ENCODE measurements around the gene DRC7. TPM values are rescaled to one million over a fixed set of nuclear protein-coding genes. Genes with fewer than 3 reads are reported as not detected.

The DRC7 gene
- polyA plus RNA-seq, 1 donor (not counting 4 experiments of a cell fraction or from before 2014, with no cell fraction given), result not detected

GRCh38 chr16:57755726-57756423 lies 61.3 kb downstream of the DRC7 start:
- FAIRE-seq, result no peak
- no peaks in the 10 kb centered on the region for H3K79me2 ChIP-seq (ENCODE audit: control insufficient read depth, insufficient read depth, low read length)
- H4K20me1 ChIP-seq (ENCODE audit: control insufficient read depth, extremely low read depth, insufficient read depth, low read length), result peaks cover 3% of the 10 kb centered on the region
- TF ChIP-seq EZH2 (IDR thresholded peaks at IDR 0.05; ENCODE audit: low read length), result no peak
- H3K9ac ChIP-seq (ENCODE audit: control insufficient read depth, extremely low read depth, insufficient read depth, low read length), result no peak overlapping the region
- DNase-seq (ENCODE audit: low read depth, low spot score), result no peak
- H3K9me1 ChIP-seq (ENCODE audit: control insufficient read depth, extremely low read depth, insufficient read depth, low read length), result no peaks in the 10 kb centered on the region
- dilution Hi-C loops (cut with MboI; ENCODE audit: extremely low pct_ligation_motif_present, low sequenced_read_pairs), result no loop called here
- H3K27ac ChIP-seq (ENCODE audit: control insufficient read depth, insufficient read depth, low read length), result no peak overlapping the region
- peaks cover 11% of the 10 kb centered on the region for H3K4me1 ChIP-seq (ENCODE audit: control insufficient read depth, extremely low read depth, insufficient read depth, low read length)
- no peak overlapping the region for H3K4me3 ChIP-seq (ENCODE audit: control insufficient read depth in 2 of 3, extremely low read depth in 1 of 3, insufficient read depth in 2 of 3, low read depth in 1 of 3, low read length in 3 of 3)
- H3K4me2 ChIP-seq (ENCODE audit: control insufficient read depth, extremely low read depth, insufficient read depth, low read depth, low read length), result no peak overlapping the region
- H3K9me3 ChIP-seq (ENCODE audit: control insufficient read depth, low read depth, low read length), result no peaks in the 10 kb centered on the region
- no peak overlapping the region for H2AFZ ChIP-seq (ENCODE audit: control insufficient read depth, low read length)
- no peaks in the 10 kb centered on the region for H3K27me3 ChIP-seq (ENCODE audit: control insufficient read depth, extremely low read depth, insufficient read depth, low read length)
- H3K36me3 ChIP-seq (ENCODE audit: control insufficient read depth in 2 of 2, extremely low read depth in 1 of 2, insufficient read depth in 2 of 2, low read length in 2 of 2), result peaks cover 20 to 21% of the 10 kb centered on the region in 2 experiments

- no peaks in the 10 kb centered on the region for H3K79me2 ChIP-seq (ENCODE audit: control insufficient read depth, insufficient read depth, low read length)
- FAIRE-seq, result no peak
- H3K4me1 ChIP-seq (ENCODE audit: control insufficient read depth, extremely low read depth, insufficient read depth, low read length), result peaks cover 11% of the 10 kb centered on the region
- no peaks in the 10 kb centered on the region for H3K9me1 ChIP-seq (ENCODE audit: control insufficient read depth, extremely low read depth, insufficient read depth, low read length)
- H3K4me3 ChIP-seq (ENCODE audit: control insufficient read depth in 2 of 3, extremely low read depth in 1 of 3, insufficient read depth in 2 of 3, low read depth in 1 of 3, low read length in 3 of 3), result no peak overlapping the region
- H3K27me3 ChIP-seq (ENCODE audit: control insufficient read depth, extremely low read depth, insufficient read depth, low read length), result no peaks in the 10 kb centered on the region
- peaks cover 3% of the 10 kb centered on the region for H4K20me1 ChIP-seq (ENCODE audit: control insufficient read depth, extremely low read depth, insufficient read depth, low read length)
- no peak overlapping the region for H3K4me2 ChIP-seq (ENCODE audit: control insufficient read depth, extremely low read depth, insufficient read depth, low read depth, low read length)
- H3K9ac ChIP-seq (ENCODE audit: control insufficient read depth, extremely low read depth, insufficient read depth, low read length), result no peak overlapping the region
- no peaks in the 10 kb centered on the region for H3K9me3 ChIP-seq (ENCODE audit: control insufficient read depth, low read depth, low read length)
- no peak overlapping the region for H3K27ac ChIP-seq (ENCODE audit: control insufficient read depth, insufficient read depth, low read length)
- H2AFZ ChIP-seq (ENCODE audit: control insufficient read depth, low read length), result no peak overlapping the region
- H3K36me3 ChIP-seq (ENCODE audit: control insufficient read depth in 2 of 2, extremely low read depth in 1 of 2, insufficient read depth in 2 of 2, low read length in 2 of 2), result peaks cover 22 to 25% of the 10 kb centered on the region in 2 experiments
- DNase-seq (ENCODE audit: low read depth, low spot score), result no peak
- TF ChIP-seq CTCF (optimal IDR thresholded peaks at IDR 0.05 in 1 of 3, IDR thresholded peaks at IDR 0.05 in 1 of 3, conservative IDR thresholded peaks at IDR 0.05 in 1 of 3; ENCODE audit: extremely low read depth in 1 of 3, insufficient read depth in 2 of 3, low read length in 3 of 3) (no peak), EZH2 (IDR thresholded peaks at IDR 0.05; ENCODE audit: low read length) (no peak)
- dilution Hi-C loops (cut with MboI; ENCODE audit: extremely low pct_ligation_motif_present, low sequenced_read_pairs), result no loop called here
Measured at GRCh38 chr16:57756424-57757325, 62.1 kb downstream of the DRC7 start.

Data from keratinocyte (primary cell).